Common myeloid progenitor, CD34-positive (primary cell): Measurements from ENCODE around the gene KCTD8. TPM values are rescaled to one million over a fixed set of nuclear protein-coding genes. Genes with fewer than 3 reads are reported as not detected.

ENCODE experiments used
- CTCF ChIA-PET: fragments of 350-600 bp; sonication (Branson Sonifier 250); formaldehyde crosslinking; loops from one replicate; lab custom pipeline; 2021; ENCODE audit warnings: antibody characterized with exemption; lab: Charles Lee
- POLR2A ChIA-PET: fragments of 350-600 bp; sonication (Branson Sonifier 250); formaldehyde crosslinking; loops from one replicate; lab custom pipeline; 2021; ENCODE audit warnings: antibody characterized with exemption; lab: Charles Lee
- DNase-seq, 3 donors: peaks; one replicate each; pipeline versions ENCODE4 v3.0.0 to v3.0.0-alpha.2; 2013
- H3K27ac ChIP-seq, 2 experiments: 1 replicate in 1 of 2; 2 replicates in 1 of 2; pipeline ENCODE4 v1.7.0; 2013; ENCODE audit warnings: inconsistent platforms in 2 of 2, low read length in 2 of 2, mild to moderate bottlenecking in 2 of 2, low read depth in 1 of 2, moderate library complexity in 1 of 2; ENCODE audit not compliant: severe bottlenecking in 2 of 2, insufficient read depth in 1 of 2, poor library complexity in 1 of 2
- H3K27me3 ChIP-seq, 5 experiments: replicated peaks in 2 of 5; 1 replicate in 3 of 5; 2 replicates in 2 of 5; pipeline versions ENCODE4 v1.6.1 to v1.7.0; 2013; ENCODE audit warnings: low read length in 4 of 5, mild to moderate bottlenecking in 2 of 5, moderate library complexity in 2 of 5, inconsistent platforms in 1 of 5; ENCODE audit not compliant: insufficient read depth in 5 of 5, control insufficient read depth in 4 of 5
- H3K36me3 ChIP-seq, 4 experiments: 1 replicate in 2 of 4; 2 replicates in 2 of 4; pipeline versions ENCODE4 v1.6.1 to v1.7.0; 2013; ENCODE audit warnings: low read length in 3 of 4, control low read depth in 1 of 4, mild to moderate bottlenecking in 1 of 4; ENCODE audit not compliant: control insufficient read depth in 4 of 4, insufficient read depth in 4 of 4
- H3K4me1 ChIP-seq, 4 experiments: 1 replicate in 3 of 4; 2 replicates in 1 of 4; pipeline versions ENCODE4 v1.6.1 to v1.7.1; 2013; ENCODE audit warnings: low read length in 3 of 4, mild to moderate bottlenecking in 3 of 4, control low read depth in 1 of 4, inconsistent platforms in 1 of 4, moderate library complexity in 1 of 4; ENCODE audit not compliant: control insufficient read depth in 4 of 4, insufficient read depth in 4 of 4; ENCODE audit errors: control extremely low read depth in 1 of 4
- H3K4me3 ChIP-seq, 7 experiments: 1 replicate in 4 of 7; 2 replicates in 3 of 7; pipeline versions ENCODE4 v1.5.1 to v1.7.0; 2013; ENCODE audit warnings: mild to moderate bottlenecking in 7 of 7, low read length in 6 of 7, moderate library complexity in 6 of 7, inconsistent platforms in 2 of 7, low read depth in 2 of 7, control low read depth in 1 of 7; ENCODE audit not compliant: insufficient read depth in 4 of 7, control insufficient read depth in 1 of 7; ENCODE audit errors: extremely low read depth in 1 of 7
- H3K9me3 ChIP-seq, 5 experiments: 1 replicate in 4 of 5; 2 replicates in 1 of 5; pipeline versions ENCODE4 v1.6.1 to v1.7.1; 2013; ENCODE audit warnings: low read length in 4 of 5, mild to moderate bottlenecking in 2 of 5, inconsistent platforms in 1 of 5, low read depth in 1 of 5, moderate library complexity in 1 of 5; ENCODE audit not compliant: control insufficient read depth in 4 of 5, insufficient read depth in 2 of 5; ENCODE audit errors: control extremely low read depth in 1 of 5
- WGBS: methylation state at CpG from one replicate; pipeline ENCODE4 v1.1.5; 2013; ENCODE audit not compliant: insufficient coverage; 5-methylcytosine and 5-hydroxymethylcytosine counted together
- polyA plus RNA-seq: library from polyadenylated mRNA; unstranded; fragments of 120-200 nt; gene quantifications from one replicate; pipeline ENCODE4 v1.2.1, GENCODE V29; 2013

The KCTD8 gene
- polyA plus RNA-seq = not detected

DNA sequence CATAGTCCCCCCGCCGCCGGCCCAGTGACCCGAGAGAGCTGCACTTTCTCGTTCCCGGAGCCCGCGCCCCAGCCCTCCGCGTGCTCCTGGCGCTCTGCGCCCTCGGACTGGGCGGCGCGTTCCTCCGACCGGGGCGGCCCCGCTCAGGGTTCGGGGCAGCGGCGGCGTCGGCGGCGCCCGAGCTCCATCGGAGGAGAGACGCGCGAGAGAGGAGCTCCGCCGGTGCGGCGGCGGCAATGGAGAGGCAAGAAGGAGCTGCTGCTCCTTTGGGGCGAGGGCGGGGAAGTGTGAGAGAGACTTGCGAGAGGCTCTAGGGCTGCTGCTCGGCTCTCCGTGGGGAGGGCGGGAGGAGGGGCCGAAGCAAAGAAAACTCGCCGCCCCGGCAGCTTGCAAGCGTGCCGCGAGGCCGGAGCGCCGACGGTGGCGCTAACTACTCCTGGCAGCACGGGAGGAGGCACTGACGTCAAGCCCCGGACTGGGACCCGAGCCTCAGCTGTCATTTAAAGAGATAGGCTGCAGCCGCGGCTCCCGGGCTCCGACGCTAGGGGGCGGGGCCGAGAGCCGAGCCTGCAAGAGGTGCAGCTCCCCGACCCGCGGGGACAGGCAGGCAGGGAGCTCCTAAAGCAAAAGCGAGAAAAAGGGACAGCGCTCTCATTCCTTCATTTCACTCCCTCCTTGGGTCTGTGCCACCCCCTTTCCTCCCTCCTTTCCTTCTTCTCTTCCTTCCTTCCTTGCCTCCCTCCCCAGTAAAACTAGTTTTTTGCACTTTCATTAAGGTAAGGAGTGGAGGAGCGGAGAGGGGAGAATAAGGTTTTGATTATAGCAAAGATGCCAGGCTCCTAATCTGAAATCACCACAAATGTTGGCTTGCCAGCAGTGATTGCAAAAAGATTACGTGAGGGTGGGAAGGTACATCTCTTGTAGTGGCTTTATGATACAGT lies at the start of gene KCTD8:
Gene KCTD8 (minus strand): TSS at position 289 of the 941 bp plus-strand sequence.
- H3K27me3 ChIP-seq = peaks cover 13 to 68% (median 41%) of the 10 kb centered on the region in 5 experiments
- ChIA-PET POLR2A (interaction anchor here (0.5 kb wide), 1 partner anchor 17 kb away, joined by 3 read pairs; no protein-coding TSS in a partner anchor), CTCF (interaction anchor here (1.0 to 1.6 kb wide), 4 partner anchors 10 to 46 kb away, joined by 3 to 4 read pairs (median 4); no protein-coding TSS in a partner anchor)
- H3K4me3 ChIP-seq = peak within 1 kb of the TSS; percentile 40 to 69 (median 60)
- H3K36me3 ChIP-seq = no peaks in the 10 kb centered on the region
- peak; percentile 72 to 86 (median 82) for DNase-seq
- peaks cover 0 to 5% (median 0%) of the 10 kb centered on the region in 5 experiments for H3K9me3 ChIP-seq
- peaks cover 0 to 21% (median 18%) of the 10 kb centered on the region in 4 experiments for H3K4me1 ChIP-seq
- H3K27ac ChIP-seq = no peak within 1 kb of the TSS
- 0% methylated on average over 66 of the region's 74 CpGs for WGBS

DNA sequence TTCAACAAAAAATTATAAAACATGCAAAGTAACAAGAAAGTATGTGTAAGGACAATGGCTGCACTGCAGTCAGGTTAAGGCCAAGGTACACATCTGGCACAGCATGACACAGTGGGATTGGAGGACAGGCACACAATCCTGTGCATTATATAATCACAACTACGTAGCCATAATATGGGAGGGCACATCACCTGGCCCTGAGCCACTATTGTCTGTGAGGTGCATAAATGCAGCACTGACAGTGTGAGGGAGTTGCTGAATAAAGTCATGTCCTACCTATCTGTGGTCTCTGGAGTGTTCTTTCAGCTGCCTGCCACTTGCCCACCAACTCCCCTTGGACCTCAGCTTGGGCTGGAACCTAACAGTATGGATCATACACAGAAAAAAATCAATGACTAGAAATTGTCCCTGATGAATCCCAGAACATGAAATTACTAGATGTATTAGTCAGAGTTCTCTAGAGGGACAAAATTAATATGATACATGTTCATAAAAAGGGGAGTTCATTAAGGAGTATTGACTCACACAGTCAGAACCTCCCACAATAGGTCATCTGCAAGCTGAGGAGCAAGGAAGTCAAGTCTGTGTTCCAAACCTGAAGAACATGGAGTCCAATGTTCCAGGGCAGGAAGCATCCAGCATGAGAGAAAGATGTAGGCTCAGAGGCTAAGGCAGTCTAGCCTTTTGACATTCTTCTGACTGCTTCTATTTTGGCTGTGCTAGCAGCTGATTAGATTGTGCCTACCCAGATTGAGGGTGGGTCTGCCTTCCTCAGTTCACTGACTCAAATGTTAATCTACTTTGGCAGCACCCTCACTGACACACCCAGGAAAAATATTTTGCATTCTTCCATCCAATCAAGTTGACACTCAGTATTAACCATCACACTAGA lies 46.4 kb upstream of the KCTD8 start:
- no peaks in the 10 kb centered on the region for H3K9me3 ChIP-seq
- H3K27me3 ChIP-seq = no peaks in the 10 kb centered on the region
- no peak overlapping the region for H3K27ac ChIP-seq
- DNase-seq = no peak
- H3K4me1 ChIP-seq = no peaks in the 10 kb centered on the region
- POLR2A ChIA-PET = no interaction called here
- H3K36me3 ChIP-seq = no peaks in the 10 kb centered on the region
- H3K4me3 ChIP-seq = no peak overlapping the region
- CTCF ChIA-PET = interaction anchor here (1.1 to 2.5 kb wide), 4 partner anchors 15 to 1499 kb away, joined by 3 to 6 read pairs (median 4); partner anchors contain the start of gene KCTD8
- WGBS = 0% methylated on average over 1 of the region's 1 CpG

DNA sequence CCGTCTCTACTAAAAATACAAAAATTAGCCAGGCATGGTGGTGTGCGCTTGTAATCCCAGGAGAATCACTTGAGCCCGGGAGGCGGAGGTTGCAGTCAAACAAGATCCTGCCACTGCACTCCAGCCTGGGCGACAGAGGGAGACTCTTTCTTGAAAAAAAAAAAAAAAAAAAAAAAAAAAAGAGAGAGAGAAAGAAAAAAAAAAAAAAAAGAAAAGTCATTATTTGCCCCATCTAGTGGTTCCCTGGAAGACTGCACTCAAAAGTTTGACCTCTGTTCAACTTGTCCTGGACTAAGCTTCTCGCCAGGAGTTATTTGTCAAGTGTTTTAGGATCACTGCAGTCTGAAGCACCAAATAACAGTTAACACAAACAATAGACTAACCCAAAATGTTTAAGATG lies 45.3 kb upstream of the KCTD8 start:
- CTCF ChIA-PET = interaction anchor here (0.5 to 1.4 kb wide), 6 partner anchors 11 to 1424 kb away, joined by 3 to 4 read pairs (median 3); partner anchors contain the start of gene KCTD8
- POLR2A ChIA-PET = no interaction called here
- Histone ChIP-seq H3K9me3 (no peaks in the 10 kb centered on the region), H3K4me3 (no peak overlapping the region), H3K27me3 (no peaks in the 10 kb centered on the region), H3K27ac (no peak overlapping the region), H3K36me3 (no peaks in the 10 kb centered on the region), H3K4me1 (no peaks in the 10 kb centered on the region)
- peak; percentile 2 to 19 (median 10) for DNase-seq
- WGBS = no CpG with 5 or more reads among the region's 6 CpGs

DNA sequence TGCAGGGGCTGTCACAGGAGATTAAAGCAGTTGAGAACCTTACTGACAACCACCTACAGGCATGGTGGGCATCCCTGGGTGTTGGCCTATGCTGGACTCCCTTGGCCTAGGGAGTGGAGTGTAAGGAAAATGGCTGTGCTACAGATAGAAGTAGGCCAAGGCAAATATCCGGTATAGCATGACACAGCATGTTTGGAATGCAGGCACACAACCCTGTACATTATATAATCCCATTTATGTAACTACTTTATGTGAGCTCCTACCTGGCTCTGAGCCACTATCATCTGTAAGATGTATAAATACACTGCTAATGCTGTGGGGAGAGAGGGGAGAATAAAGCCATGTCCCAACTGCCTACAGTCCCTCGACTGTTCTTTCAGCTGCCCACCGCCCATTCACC lies 38.7 kb upstream of the KCTD8 start:
- Histone ChIP-seq H3K36me3 (no peaks in the 10 kb centered on the region), H3K4me1 (no peaks in the 10 kb centered on the region), H3K4me3 (no peak overlapping the region), H3K27ac (no peak overlapping the region), H3K9me3 (peaks cover 0 to 8% (median 0%) of the 10 kb centered on the region in 5 experiments), H3K27me3 (no peaks in the 10 kb centered on the region)
- 30% methylated on average over 2 of the region's 3 CpGs for WGBS
- no peak for DNase-seq
- ChIA-PET CTCF (no interaction called here), POLR2A (no interaction called here)

DNA sequence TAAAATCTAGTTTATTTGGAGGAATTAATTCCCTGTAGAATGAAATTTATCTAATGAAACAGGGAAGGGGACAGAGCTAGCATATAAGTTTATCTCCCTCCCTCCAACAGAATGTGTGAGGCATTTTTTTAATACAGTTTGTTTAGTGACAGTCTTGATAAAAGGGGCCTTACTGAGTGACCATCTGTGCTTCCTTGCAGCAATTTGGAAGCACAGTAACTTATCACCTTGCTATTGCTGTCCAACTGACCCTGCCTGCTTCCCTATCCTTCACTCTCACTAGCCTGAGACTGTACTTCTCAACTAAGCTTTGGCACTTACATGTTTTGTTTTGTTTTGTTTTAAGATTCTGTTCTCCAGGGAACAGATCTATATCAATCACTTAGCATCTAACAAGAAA lies 31.1 kb upstream of the KCTD8 start:
- Histone ChIP-seq H3K4me1 (no peaks in the 10 kb centered on the region), H3K9me3 (no peaks in the 10 kb centered on the region), H3K27ac (no peak overlapping the region), H3K4me3 (no peak overlapping the region), H3K36me3 (no peaks in the 10 kb centered on the region), H3K27me3 (no peaks in the 10 kb centered on the region)
- POLR2A ChIA-PET = no interaction called here
- DNase-seq = no peak
- CTCF ChIA-PET = interaction anchor here (1.3 kb wide), 1 partner anchor 14 kb away, joined by 3 read pairs; no protein-coding TSS in a partner anchor

DNA sequence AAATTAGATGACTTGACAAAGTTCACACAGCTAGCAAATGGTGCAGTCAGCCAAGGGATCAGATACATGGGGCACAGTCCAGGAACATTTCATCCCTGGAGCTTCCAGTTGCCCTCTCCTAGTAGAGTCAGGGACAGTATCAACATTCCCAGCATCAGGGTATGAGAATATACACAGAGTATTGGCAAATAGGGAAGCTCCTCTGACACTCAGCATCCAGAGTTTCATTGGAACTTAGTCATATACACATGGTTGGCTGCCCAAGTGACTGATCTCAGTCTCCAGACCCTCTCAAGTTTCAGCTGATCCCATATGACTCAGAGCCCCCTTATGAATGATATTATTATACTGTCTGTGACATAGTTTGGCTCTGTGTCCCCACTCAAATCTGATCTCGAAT lies 13.7 kb upstream of the KCTD8 start:
- CTCF ChIA-PET = no interaction called here
- H3K4me1 ChIP-seq = no peaks in the 10 kb centered on the region
- POLR2A ChIA-PET = no interaction called here
- H3K27me3 ChIP-seq = no peaks in the 10 kb centered on the region
- no peaks in the 10 kb centered on the region for H3K36me3 ChIP-seq
- no peak for DNase-seq
- peaks cover 0 to 3% (median 0%) of the 10 kb centered on the region in 5 experiments for H3K9me3 ChIP-seq
- H3K4me3 ChIP-seq = no peak overlapping the region
- no CpG with 5 or more reads among the region's 1 CpG for WGBS
- H3K27ac ChIP-seq = no peak overlapping the region
